ENCODE measurements around the gene SAMD14. TPM values are rescaled to one million over a fixed set of nuclear protein-coding genes. Genes with fewer than 3 reads are reported as not detected.

SAMD14 gene
- total RNA-seq, 2 donors from 2014 or later = 2.6 to 5.0 TPM

DNA sequence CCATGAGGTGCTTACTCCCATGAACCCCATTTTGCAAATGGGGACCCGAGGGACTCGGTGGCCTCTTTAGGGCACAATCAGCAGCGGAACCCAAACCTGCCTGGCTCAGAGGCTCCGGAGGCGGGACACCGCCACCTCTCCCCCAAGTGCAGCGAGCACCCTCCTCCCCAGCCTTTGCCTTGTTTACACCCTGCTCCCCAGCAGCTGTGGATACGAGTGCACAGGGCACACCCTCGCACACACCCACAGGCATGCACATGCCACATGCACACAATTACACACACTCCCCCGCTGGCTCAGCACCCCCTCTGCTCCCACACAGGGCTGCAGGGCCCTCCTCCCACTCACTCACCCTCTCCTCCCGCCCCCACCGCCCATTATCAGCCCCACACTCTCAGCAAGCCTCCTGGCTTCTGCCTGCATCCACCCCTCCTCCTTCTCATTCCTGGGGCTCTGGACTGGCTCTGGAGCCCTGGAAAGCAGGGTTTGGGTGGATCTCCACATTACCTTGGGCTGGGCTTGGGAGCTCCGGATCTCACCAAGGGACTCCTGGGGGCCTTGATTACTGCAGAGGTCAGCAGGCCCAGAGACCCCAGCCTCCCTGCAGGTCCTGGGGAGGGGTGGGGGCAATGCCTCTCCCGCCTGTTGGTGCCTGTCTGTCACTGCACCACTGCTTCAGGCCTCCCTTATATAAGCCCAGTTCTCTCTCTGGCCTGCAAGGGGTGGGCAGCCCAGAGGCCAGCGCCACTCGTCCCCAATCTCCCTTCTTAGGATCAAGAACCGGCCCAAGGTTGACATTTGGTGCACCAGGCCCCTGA, 28.4 kb downstream of the SAMD14 start:
- Mint-ChIP-seq H3K9me3 (no peaks in the 10 kb centered on the region), H3K4me1 (ENCODE audit: low read depth in 2 of 2) (peaks cover 20 to 21% of the 10 kb centered on the region in 2 donors), H3K4me3 (no peak overlapping the region), H3K27me3 (no peaks in the 10 kb centered on the region), H3K27ac (no peak overlapping the region), H3K36me3 (no peaks in the 10 kb centered on the region)
- ATAC-seq = no peak
- DNase-seq (ENCODE audit: low spot score) = no peak

- DNase-seq (ENCODE audit: low spot score) (no peak), ATAC-seq (no peak)
- Mint-ChIP-seq H3K27me3 (no peaks in the 10 kb centered on the region), H3K9me3 (no peaks in the 10 kb centered on the region), H3K27ac (no peak overlapping the region), H3K36me3 (no peaks in the 10 kb centered on the region), H3K4me3 (no peak overlapping the region), H3K4me1 (ENCODE audit: low read depth in 2 of 2) (peaks cover 21 to 23% of the 10 kb centered on the region in 2 donors)
Measured at GRCh38 chr17:50100921-50101345, 29.0 kb downstream of the SAMD14 start.

- no peaks in the 10 kb centered on the region for H3K9me3 Mint-ChIP-seq
Measured at GRCh38 chr17:50100480-50100883, 29.5 kb downstream of the SAMD14 start.

GRCh38 chr17:50099003-50099402, 31.0 kb downstream of the SAMD14 start:
- H3K4me3 Mint-ChIP-seq = no peak overlapping the region
- no peak for DNase-seq (ENCODE audit: low spot score)
- no peaks in the 10 kb centered on the region for H3K9me3 Mint-ChIP-seq
- no peak for ATAC-seq
- H3K4me1 Mint-ChIP-seq (ENCODE audit: low read depth in 2 of 2) = peaks cover 38 to 42% of the 10 kb centered on the region in 2 donors
- no peaks in the 10 kb centered on the region for H3K36me3 Mint-ChIP-seq
- peak overlapping the region in 1 of 2 donors; percentile 79 for H3K27ac Mint-ChIP-seq
- H3K27me3 Mint-ChIP-seq = no peaks in the 10 kb centered on the region

More at GRCh38 chr17:50100480-50100883, 29.5 kb downstream of the SAMD14 start:
- Mint-ChIP-seq H3K36me3 (no peaks in the 10 kb centered on the region), H3K4me3 (no peak overlapping the region), H3K4me1 (ENCODE audit: low read depth in 2 of 2) (peaks cover 26 to 27% of the 10 kb centered on the region in 2 donors), H3K27ac (peak overlapping the region; percentile 2 to 79), H3K27me3 (no peaks in the 10 kb centered on the region)
- ATAC-seq (peak; percentile 29 to 30), DNase-seq (ENCODE audit: low spot score) (no peak)

DNA sequence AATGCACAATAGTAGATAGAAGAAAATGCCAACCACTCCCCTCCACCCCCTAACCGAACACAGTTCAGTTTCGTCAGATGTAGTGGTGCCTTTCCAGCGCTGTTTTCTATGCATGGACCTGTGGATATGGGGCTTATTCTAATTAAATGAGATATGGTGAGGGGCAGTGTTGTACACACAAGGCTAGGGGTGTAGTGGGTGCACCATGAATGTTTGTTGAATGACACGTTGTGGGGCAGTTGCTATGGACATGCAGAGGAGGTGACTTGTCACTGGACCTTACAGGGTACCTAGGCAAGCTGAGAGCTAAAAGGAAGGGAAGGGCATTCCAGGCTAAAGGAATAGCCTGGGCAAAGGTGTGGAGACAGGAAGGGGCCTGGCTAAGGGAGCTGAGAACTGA, 31.4 kb downstream of the SAMD14 start:
- Mint-ChIP-seq H3K4me1 (ENCODE audit: low read depth in 2 of 2) (peaks cover 38 to 43% of the 10 kb centered on the region in 2 donors), H3K9me3 (no peaks in the 10 kb centered on the region), H3K27ac (peak overlapping the region in 1 of 2 donors; percentile 79), H3K4me3 (no peak overlapping the region), H3K36me3 (no peaks in the 10 kb centered on the region), H3K27me3 (no peaks in the 10 kb centered on the region)
- ATAC-seq (no peak), DNase-seq (ENCODE audit: low spot score) (no peak)

GRCh38 chr17:50097926-50098325, 32.0 kb downstream of the SAMD14 start:
- Mint-ChIP-seq H3K4me3 (no peak overlapping the region), H3K27me3 (no peaks in the 10 kb centered on the region), H3K36me3 (no peaks in the 10 kb centered on the region), H3K4me1 (ENCODE audit: low read depth in 2 of 2) (peaks cover 41 to 48% of the 10 kb centered on the region in 2 donors), H3K9me3 (no peaks in the 10 kb centered on the region), H3K27ac (no peak overlapping the region)
- DNase-seq (ENCODE audit: low spot score) (no peak), ATAC-seq (no peak)

DNA sequence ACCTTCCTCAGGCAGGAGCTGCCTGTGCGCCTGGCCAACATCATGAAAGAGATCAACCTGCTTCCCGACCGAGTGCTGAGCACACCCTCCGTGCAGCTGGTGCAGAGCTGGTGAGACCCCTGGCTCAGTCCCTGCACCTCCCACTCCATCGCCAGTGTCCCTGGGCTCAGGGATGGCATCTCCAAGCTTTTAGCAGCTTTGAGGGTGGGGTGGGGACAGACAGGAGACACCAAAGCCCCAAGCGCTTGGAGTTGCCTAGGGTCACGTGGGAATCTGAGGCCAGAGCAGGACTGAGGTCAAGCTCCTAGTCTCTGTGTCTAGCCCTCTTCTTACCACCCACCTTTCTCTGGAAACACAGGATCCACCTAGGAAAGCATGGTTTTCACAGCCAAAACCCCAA, 32.5 kb downstream of the SAMD14 start:
- H3K9me3 Mint-ChIP-seq = no peaks in the 10 kb centered on the region
- H3K36me3 Mint-ChIP-seq = no peaks in the 10 kb centered on the region
- H3K27me3 Mint-ChIP-seq = no peaks in the 10 kb centered on the region
- peaks cover 41 to 48% of the 10 kb centered on the region in 2 donors for H3K4me1 Mint-ChIP-seq (ENCODE audit: low read depth in 2 of 2)
- H3K27ac Mint-ChIP-seq = no peak overlapping the region
- no peak overlapping the region for H3K4me3 Mint-ChIP-seq
- DNase-seq (ENCODE audit: low spot score) (no peak), ATAC-seq (no peak)

- Mint-ChIP-seq H3K27ac (no peak overlapping the region), H3K4me1 (ENCODE audit: low read depth in 2 of 2) (peaks cover 41 to 48% of the 10 kb centered on the region in 2 donors), H3K36me3 (no peaks in the 10 kb centered on the region), H3K4me3 (no peak overlapping the region), H3K27me3 (no peaks in the 10 kb centered on the region), H3K9me3 (no peaks in the 10 kb centered on the region)
- ATAC-seq (no peak), DNase-seq (ENCODE audit: low spot score) (no peak)
Measured at GRCh38 chr17:50096758-50097157, 33.2 kb downstream of the SAMD14 start.

GRCh38 chr17:50096092-50096491, 33.9 kb downstream of the SAMD14 start:
- Mint-ChIP-seq H3K36me3 (no peaks in the 10 kb centered on the region), H3K4me3 (peak overlapping the region; percentile 97), H3K4me1 (ENCODE audit: low read depth in 2 of 2) (peaks cover 41 to 48% of the 10 kb centered on the region in 2 donors), H3K27ac (peak overlapping the region; percentile 73 to 93), H3K9me3 (no peaks in the 10 kb centered on the region), H3K27me3 (no peaks in the 10 kb centered on the region)
- DNase-seq (ENCODE audit: low spot score) = no peak
- ATAC-seq = no peak

- ATAC-seq = no peak
- Mint-ChIP-seq H3K36me3 (no peaks in the 10 kb centered on the region), H3K4me3 (peak overlapping the region; percentile 97), H3K27ac (peak overlapping the region; percentile 73 to 93), H3K9me3 (no peaks in the 10 kb centered on the region), H3K4me1 (ENCODE audit: low read depth in 2 of 2) (peaks cover 40 to 45% of the 10 kb centered on the region in 2 donors), H3K27me3 (no peaks in the 10 kb centered on the region)
- DNase-seq (ENCODE audit: low spot score) = no peak
Measured at GRCh38 chr17:50095626-50096037, 34.3 kb downstream of the SAMD14 start.

GRCh38 chr17:50094753-50095619, 35.0 kb downstream of the SAMD14 start, which contains the start of gene PDK2:
Gene PDK2, plus strand, starts transcription at chr17:50095351. Its CDS starts 85 bp downstream, at chr17:50095436.
- Mint-ChIP-seq H3K27ac (peak within 1 kb of the TSS; percentile 73 to 93), H3K27me3 (no peaks in the 10 kb centered on the region), H3K4me1 (ENCODE audit: low read depth in 2 of 2) (peaks cover 33 to 39% of the 10 kb centered on the region in 2 donors), H3K36me3 (no peaks in the 10 kb centered on the region), H3K9me3 (no peaks in the 10 kb centered on the region), H3K4me3 (peak within 1 kb of the TSS; percentile 97)
- peak; percentile 97 for DNase-seq (ENCODE audit: low spot score)
- peak; percentile 96 for ATAC-seq

- Mint-ChIP-seq H3K4me3 (peak overlapping the region; percentile 97), H3K4me1 (ENCODE audit: low read depth in 2 of 2) (peaks cover 28 to 32% of the 10 kb centered on the region in 2 donors), H3K27me3 (no peaks in the 10 kb centered on the region), H3K9me3 (no peaks in the 10 kb centered on the region), H3K27ac (peak overlapping the region; percentile 73 to 93), H3K36me3 (no peaks in the 10 kb centered on the region)
- peak; percentile 89 for DNase-seq (ENCODE audit: low spot score)
- ATAC-seq = peak; percentile 52 to 66
Measured at GRCh38 chr17:50094243-50094752, 35.7 kb downstream of the SAMD14 start.

GRCh38 chr17:50093807-50094206, 36.2 kb downstream of the SAMD14 start:
- peak overlapping the region; percentile 97 for H3K4me3 Mint-ChIP-seq
- H3K9me3 Mint-ChIP-seq = no peaks in the 10 kb centered on the region
- no peaks in the 10 kb centered on the region for H3K36me3 Mint-ChIP-seq
- no peaks in the 10 kb centered on the region for H3K27me3 Mint-ChIP-seq
- no peak for DNase-seq (ENCODE audit: low spot score)
- peak overlapping the region; percentile 73 to 93 for H3K27ac Mint-ChIP-seq
- H3K4me1 Mint-ChIP-seq (ENCODE audit: low read depth in 2 of 2) = peaks cover 28 to 32% of the 10 kb centered on the region in 2 donors
- ATAC-seq = no peak
